GM19099 (cell line): ENCODE measurements around the gene RXFP4.

Experiments
- POLR2A ChIP-seq: IDR thresholded peaks from 3 replicates; pipeline ENCODE4 v1.6.1; 2011; ENCODE audit warnings: low read depth; ENCODE audit not compliant: insufficient read length; ENCODE audit errors: extremely low read depth

Gene RXFP4

GRCh38 chr1:155940993-155941844 is at the start of gene RXFP4:
Gene RXFP4, plus strand, starts transcription at chr1:155941638. Its CDS starts 72 bp downstream, at chr1:155941710.
- TF ChIP-seq POLR2A: peak; percentile 40

- no peak for TF ChIP-seq POLR2A
Observed at GRCh38 chr1:155892796-155893195, 48.6 kb upstream of the RXFP4 start.

GRCh38 chr1:155893389-155894142 is 47.9 kb upstream of the RXFP4 start:
- no peak for TF ChIP-seq POLR2A

GRCh38 chr1:155897746-155898145 is 43.7 kb upstream of the RXFP4 start:
- no peak for TF ChIP-seq POLR2A

GRCh38 chr1:155898888-155899287 is 42.5 kb upstream of the RXFP4 start:
- TF ChIP-seq POLR2A: no peak

- TF ChIP-seq POLR2A: no peak
Observed at GRCh38 chr1:155899683-155900082, 41.8 kb upstream of the RXFP4 start.

- no peak for TF ChIP-seq POLR2A
Observed at GRCh38 chr1:155900161-155900560, 41.3 kb upstream of the RXFP4 start.

GRCh38 chr1:155904261-155904660 is 37.2 kb upstream of the RXFP4 start:
- no peak for TF ChIP-seq POLR2A

- TF ChIP-seq POLR2A: no peak
Observed at GRCh38 chr1:155909894-155910293, 31.5 kb upstream of the RXFP4 start.

- no peak for TF ChIP-seq POLR2A
Observed at GRCh38 chr1:155910621-155911121, 30.8 kb upstream of the RXFP4 start.

GRCh38 chr1:155911156-155912055 is 30.0 kb upstream of the RXFP4 start, which contains the start of gene RIT1:
Gene RIT1, minus strand, starts transcription at chr1:155911349. Its CDS starts 588 bp downstream, at chr1:155910761.
- TF ChIP-seq POLR2A: peak; percentile 64

GRCh38 chr1:155912056-155912536 is 29.3 kb upstream of the RXFP4 start:
- TF ChIP-seq POLR2A: no peak

- TF ChIP-seq POLR2A: no peak
Observed at GRCh38 chr1:155913969-155914757, 27.3 kb upstream of the RXFP4 start.

GRCh38 chr1:155918660-155919059 is 22.8 kb upstream of the RXFP4 start:
- no peak for TF ChIP-seq POLR2A
